Right lobe of liver (tissue), 4 donors: ENCODE data around the gene CD207.

Experiments used
- CTCF ChIP-seq, 4 donors: fragments of 200-600 bp in 3 of 4; fragments of 450-650 bp in 1 of 4; IDR thresholded peaks; one replicate each; pipeline versions ENCODE4 v1.5.1 to v1.8.0; 2016 to 2022; ENCODE audit warnings: antibody characterized with exemption in 4 of 4, mild to moderate bottlenecking in 2 of 4
- POLR2A ChIP-seq: fragments of 450-650 bp; IDR thresholded peaks from one replicate; pipeline ENCODE4 v1.6.1; 2017; ENCODE audit warnings: antibody characterized with exemption, mild to moderate bottlenecking
- donor health status: DM: no; HTN: no; CAD: no.
- donor health status: DM: no; HTN: no; CAD: no.
- donor health status: DM: no; HTN: yes; CAD: no.

GRCh38 chr2:70795164-70795995, 40.2 kb downstream of the CD207 start:
- no peak for TF ChIP-seq POLR2A
- TF ChIP-seq CTCF (IDR thresholded peaks at IDR 0.05) = no peak
